Gastroesophageal sphincter (tissue), 3 donors: ENCODE data around the gene FIGNL2.

Experiments used
- CTCF ChIP-seq, 4 experiments: fragments of 200-600 bp in 2 of 4; fragments of 450-650 bp in 2 of 4; sonication (generic) in 1 of 4; IDR thresholded peaks; one replicate each; pipeline ENCODE4 v1.5.1; 2017 to 2019; ENCODE audit warnings: antibody characterized with exemption in 4 of 4, mild to moderate bottlenecking in 2 of 4, moderate library complexity in 2 of 4
- POLR2A ChIP-seq, 2 donors: fragments of 450-650 bp; IDR thresholded peaks; one replicate each; pipeline ENCODE4 v1.6.1; 2017; ENCODE audit warnings: antibody characterized with exemption in 2 of 2, mild to moderate bottlenecking in 2 of 2, moderate library complexity in 1 of 2

GRCh38 chr12:51871918-51872688 is 23.6 kb upstream of the FIGNL2 start:
- no peak for TF ChIP-seq POLR2A (IDR thresholded peaks at IDR 0.05)
- TF ChIP-seq CTCF (IDR thresholded peaks at IDR 0.05), result no peak
